MV-4-11 (cell line): ENCODE data around the gene MIEF2.
A peak's percentile ranks its signal among the peaks of the same experiment; 100 is the strongest.
"Not testable (repeated sequence)": the region's sequence is repeated elsewhere in the genome, so short reads cannot be mapped to it uniquely, and the experiment has no call there.

Experiments
- DNase-seq: peaks from one replicate; lab custom pipeline; 2025; lab: John Stamatoyannopoulos, UW

Gene MIEF2

GRCh38 chr17:18291718-18292540, 31.5 kb downstream of the MIEF2 start:
- no peak for DNase-seq

- DNase-seq, result not testable (repeated sequence)
Measured at GRCh38 chr17:18298061-18298460, 37.6 kb downstream of the MIEF2 start.

- no peak for DNase-seq
Measured at GRCh38 chr17:18300725-18301480, 40.4 kb downstream of the MIEF2 start.

- DNase-seq, result not testable (repeated sequence)
Measured at GRCh38 chr17:18303206-18303605, 42.7 kb downstream of the MIEF2 start.

- no peak for DNase-seq
Measured at GRCh38 chr17:18309202-18309601, 48.7 kb downstream of the MIEF2 start.

- DNase-seq, result no peak
Measured at GRCh38 chr17:18314059-18314730, 53.7 kb downstream of the MIEF2 start.

- peak; percentile 97 for DNase-seq
Measured at GRCh38 chr17:18314731-18315561, 54.5 kb downstream of the MIEF2 start, which contains the start of the genes SMCR8 and TOP3A. TSS of gene SMCR8 (plus strand) at chr17:18315293. CDS start at chr17:18315790, 497 bp downstream. TSS of gene TOP3A (minus strand) at chr17:18314994. CDS start at chr17:18314778, 216 bp downstream.

GRCh38 chr17:18315562-18315922, 55.1 kb downstream of the MIEF2 start:
- peak; percentile 93 for DNase-seq

GRCh38 chr17:18315961-18316360, 55.5 kb downstream of the MIEF2 start:
- DNase-seq, result no peak
